COLO668 (cell line): ENCODE data around the gene ANKS1A.

ENCODE experiments used
- DNase-seq: peaks from one replicate; lab custom pipeline; 2025; ENCODE audit not compliant: unreplicated experiment; lab: John Stamatoyannopoulos, UW

Gene ANKS1A

GRCh38 chr6:34957231-34957783, 68.3 kb downstream of the ANKS1A start:
- no peak for DNase-seq

- DNase-seq = no peak
Observed at GRCh38 chr6:34958734-34959133, 69.7 kb downstream of the ANKS1A start.

GRCh38 chr6:34959224-34959623, 70.2 kb downstream of the ANKS1A start:
- no peak for DNase-seq

GRCh38 chr6:34961082-34961481, 72.0 kb downstream of the ANKS1A start:
- no peak for DNase-seq

GRCh38 chr6:34961574-34961973, 72.5 kb downstream of the ANKS1A start:
- DNase-seq = no peak

- DNase-seq = no peak
Observed at GRCh38 chr6:34964564-34964963, 75.5 kb downstream of the ANKS1A start.

GRCh38 chr6:34967461-34967860, 78.4 kb downstream of the ANKS1A start:
- no peak for DNase-seq

GRCh38 chr6:34969662-34970265, 80.7 kb downstream of the ANKS1A start:
- DNase-seq = no peak

GRCh38 chr6:34970488-34970887, 81.4 kb downstream of the ANKS1A start:
- DNase-seq = no peak

- no peak for DNase-seq
Observed at GRCh38 chr6:34970957-34971356, 81.9 kb downstream of the ANKS1A start.

GRCh38 chr6:34973547-34974248, 84.6 kb downstream of the ANKS1A start:
- no peak for DNase-seq

- no peak for DNase-seq
Observed at GRCh38 chr6:34974249-34974642, 85.2 kb downstream of the ANKS1A start.

- DNase-seq = no peak
Observed at GRCh38 chr6:34976239-34976638, 87.2 kb downstream of the ANKS1A start.

GRCh38 chr6:34979218-34979617, 90.2 kb downstream of the ANKS1A start:
- DNase-seq = no peak

GRCh38 chr6:34979994-34980393, 90.9 kb downstream of the ANKS1A start:
- DNase-seq = no peak

GRCh38 chr6:34981366-34981765, 92.3 kb downstream of the ANKS1A start:
- DNase-seq = no peak

- DNase-seq = no peak
Observed at GRCh38 chr6:34981951-34982350, 92.9 kb downstream of the ANKS1A start.

- no peak for DNase-seq
Observed at GRCh38 chr6:34982424-34982852, 93.4 kb downstream of the ANKS1A start.

GRCh38 chr6:34984416-34984815, 95.4 kb downstream of the ANKS1A start:
- no peak for DNase-seq

GRCh38 chr6:34985236-34985635, 96.2 kb downstream of the ANKS1A start:
- DNase-seq = no peak

- peak; percentile 64 for DNase-seq
Observed at GRCh38 chr6:34986845-34987246, 97.8 kb downstream of the ANKS1A start.

GRCh38 chr6:34987506-34987905, 98.5 kb downstream of the ANKS1A start:
- DNase-seq = no peak
